Activated naive CD4-positive, alpha-beta T cell treated with anti-CD3 and anti-CD28 coated beads, Interleukin-2, amount 10 ng/mL, durations not matched to agents 5 hours and 36 hours (primary cell): ENCODE data around the gene BLOC1S3. TPM values are rescaled to one million over a fixed set of nuclear protein-coding genes. Genes with fewer than 3 reads are reported as not detected.

ENCODE experiments used
- total RNA-seq, 2 experiments: library from RNA; stranded (reverse); gene quantifications; one replicate each; pipeline ENCODE4 v1.2.3, GENCODE V29; 2021

Gene BLOC1S3
- total RNA-seq = 10 to 100 TPM; 16.7 to 18.7 TPM

GRCh38 chr19:45178262-45179071 is at the start of gene BLOC1S3:
BLOC1S3 (plus strand) TSS chr19:45178784; CDS start chr19:45179297, 513 bp downstream.

GRCh38 chr19:45160870-45161737 is 17.5 kb upstream of the BLOC1S3 start, which contains the start of gene NKPD1:
NKPD1 (minus strand) TSS chr19:45160982; CDS start chr19:45160150, 832 bp downstream.

GRCh38 chr19:45177817-45178261 is 745 bp upstream of the BLOC1S3 start, which contains the start of gene TRAPPC6A:
TRAPPC6A (minus strand) TSS chr19:45178237; CDS start chr19:45178218, 19 bp downstream.

Other genes with a start within 250 kb of the BLOC1S3 start
- not detected for gene APOC4, start 236.5 kb upstream of the BLOC1S3 start, total RNA-seq
- not detected for gene APOC2, start 232.7 kb upstream of the BLOC1S3 start, total RNA-seq
- gene CLPTM1, start 223.4 kb upstream of the BLOC1S3 start, total RNA-seq = 10 to 100 TPM; 64.0 to 65.0 TPM
- 10 to 100 TPM; 28.5 to 28.9 TPM for gene RELB, start 177.3 kb upstream of the BLOC1S3 start, total RNA-seq
- gene CLASRP, start 139.7 kb upstream of the BLOC1S3 start, total RNA-seq = 100 to 1,000 TPM in 1 of 2 experiments, 10 to 100 TPM in 1; 94.6 to 107 TPM
- 1 to 10 TPM; 3.1 to 3.8 TPM for gene ZNF296, start 102.3 kb upstream of the BLOC1S3 start, total RNA-seq
- 10 to 100 TPM; 23.5 to 23.8 TPM for gene GEMIN7, start 99.5 kb upstream of the BLOC1S3 start, total RNA-seq
- 10 to 100 TPM; 21.2 to 21.6 TPM for gene PPP1R37, start 85.6 kb upstream of the BLOC1S3 start, total RNA-seq
- gene NKPD1, start 17.8 kb upstream of the BLOC1S3 start, total RNA-seq = under 1 TPM; 0.24 to 0.35 TPM
- 100 to 1,000 TPM in 1 of 2 experiments, 10 to 100 TPM in 1; 97.9 to 102 TPM for gene TRAPPC6A, start 547 bp upstream of the BLOC1S3 start, total RNA-seq
- not detected for gene EXOC3L2, start 66.6 kb downstream of the BLOC1S3 start, total RNA-seq
- gene MARK4, start 72.5 kb downstream of the BLOC1S3 start, total RNA-seq = 10 to 100 TPM; 22.1 to 25.2 TPM
- gene CKM, start 144.1 kb downstream of the BLOC1S3 start, total RNA-seq = not detected
- not detected for gene KLC3, start 162.0 kb downstream of the BLOC1S3 start, total RNA-seq
- 10 to 100 TPM; 22.9 to 24.5 TPM for gene ERCC2, start 191.8 kb downstream of the BLOC1S3 start, total RNA-seq
- 10 to 100 TPM; 18.1 to 24.4 TPM for gene PPP1R13L, start 226.3 kb downstream of the BLOC1S3 start, total RNA-seq
- 1 to 10 TPM; 6.2 to 6.7 TPM for gene POLR1G, start 227.9 kb downstream of the BLOC1S3 start, total RNA-seq
- gene ERCC1, start 245.1 kb downstream of the BLOC1S3 start, total RNA-seq = 10 to 100 TPM; 58.1 to 60.7 TPM